HG03064 (cell line): Measurements from ENCODE around the gene TMEM214.

Experiments used
- ATAC-seq: cut with Tn5 transposase; IDR thresholded peaks from one replicate; pipeline ENCODE4 v1.9.1; 2021; ENCODE audit warnings: low read depth; ENCODE audit not compliant: unreplicated experiment

The TMEM214 gene

GRCh38 chr2:27038631-27039339 is 6.0 kb downstream of the TMEM214 start:
- no peak for ATAC-seq

GRCh38 chr2:27039426-27039825 is 6.7 kb downstream of the TMEM214 start:
- ATAC-seq = no peak

- ATAC-seq = no peak
Observed at GRCh38 chr2:27039871-27040270, 7.1 kb downstream of the TMEM214 start.

GRCh38 chr2:27040282-27040681 is 7.5 kb downstream of the TMEM214 start:
- ATAC-seq = no peak

- ATAC-seq = no peak
Observed at GRCh38 chr2:27041752-27042151, 9.0 kb downstream of the TMEM214 start.

GRCh38 chr2:27042159-27042661 is 9.4 kb downstream of the TMEM214 start:
- peak; percentile 65 for ATAC-seq

- ATAC-seq = no peak
Observed at GRCh38 chr2:27042985-27043634, 10.3 kb downstream of the TMEM214 start.

GRCh38 chr2:27049422-27050280 is 16.9 kb downstream of the TMEM214 start:
- peak; percentile 34 for ATAC-seq

GRCh38 chr2:27050281-27050995 is 17.7 kb downstream of the TMEM214 start:
- peak; percentile 49 for ATAC-seq

GRCh38 chr2:27050996-27051901 is 18.5 kb downstream of the TMEM214 start, which contains the start of gene AGBL5:
Gene AGBL5 (plus strand): TSS chr2:27051668. CDS start chr2:27052959, 1,291 bp downstream.
- peak; percentile 56 for ATAC-seq

- no peak for ATAC-seq
Observed at GRCh38 chr2:27051902-27052645, 19.3 kb downstream of the TMEM214 start.

- no peak for ATAC-seq
Observed at GRCh38 chr2:27053321-27053720, 20.6 kb downstream of the TMEM214 start.

GRCh38 chr2:27053776-27054175 is 21.0 kb downstream of the TMEM214 start:
- no peak for ATAC-seq

GRCh38 chr2:27054721-27055120 is 22.0 kb downstream of the TMEM214 start:
- no peak for ATAC-seq

GRCh38 chr2:27057184-27057583 is 24.4 kb downstream of the TMEM214 start:
- ATAC-seq = no peak

- no peak for ATAC-seq
Observed at GRCh38 chr2:27058210-27058609, 25.4 kb downstream of the TMEM214 start.

GRCh38 chr2:27059141-27059820 is 26.5 kb downstream of the TMEM214 start:
- no peak for ATAC-seq

- ATAC-seq = no peak
Observed at GRCh38 chr2:27060323-27060722, 27.6 kb downstream of the TMEM214 start.
